ENCODE results near the gene PRMT5. TPM values are rescaled to one million over a fixed set of nuclear protein-coding genes. Genes with fewer than 3 reads are reported as not detected.

PRMT5 gene
- total RNA-seq, 3 donors from 2014 or later (not counting 1 experiment from before 2014, with no cell fraction given) = 16.3 to 22.4 (median 18.5) TPM

DNA sequence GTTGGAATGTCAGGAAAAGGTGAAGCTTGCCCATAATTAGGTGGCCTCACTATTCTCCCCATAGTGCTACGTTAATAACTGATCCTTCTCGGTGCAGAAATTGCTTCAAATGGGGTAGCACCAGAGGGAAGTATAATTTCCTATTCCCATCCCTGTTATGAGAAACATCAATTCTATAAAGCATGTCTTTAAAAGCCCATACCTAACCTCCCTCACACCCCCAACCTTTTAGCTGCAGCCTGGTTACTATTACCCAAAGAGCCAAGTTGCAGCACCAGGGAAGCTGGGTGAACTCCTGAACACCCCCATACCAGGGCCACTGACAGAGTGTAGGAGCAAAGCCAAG is 25.5 kb downstream of the PRMT5 start:
- no peak overlapping the region for H3K27ac ChIP-seq (ENCODE audit: low read length)
- no peaks in the 10 kb centered on the region for H3K27me3 Mint-ChIP-seq (ENCODE audit: low read depth in 2 of 2)
- ATAC-seq (no peak), DNase-seq (no peak)
- no peaks in the 10 kb centered on the region for H3K9me3 Mint-ChIP-seq
- no peaks in the 10 kb centered on the region for H3K4me1 ChIP-seq (ENCODE audit: control insufficient read depth, insufficient read depth, low read length)
- peaks cover 71% of the 10 kb centered on the region for H3K36me3 ChIP-seq (ENCODE audit: control insufficient read depth, insufficient read depth, low read length)
- no peak overlapping the region for H3K4me3 ChIP-seq (ENCODE audit: low read length)
- no peak overlapping the region for H3K4me3 Mint-ChIP-seq
- TF ChIP-seq, protein P1, sequence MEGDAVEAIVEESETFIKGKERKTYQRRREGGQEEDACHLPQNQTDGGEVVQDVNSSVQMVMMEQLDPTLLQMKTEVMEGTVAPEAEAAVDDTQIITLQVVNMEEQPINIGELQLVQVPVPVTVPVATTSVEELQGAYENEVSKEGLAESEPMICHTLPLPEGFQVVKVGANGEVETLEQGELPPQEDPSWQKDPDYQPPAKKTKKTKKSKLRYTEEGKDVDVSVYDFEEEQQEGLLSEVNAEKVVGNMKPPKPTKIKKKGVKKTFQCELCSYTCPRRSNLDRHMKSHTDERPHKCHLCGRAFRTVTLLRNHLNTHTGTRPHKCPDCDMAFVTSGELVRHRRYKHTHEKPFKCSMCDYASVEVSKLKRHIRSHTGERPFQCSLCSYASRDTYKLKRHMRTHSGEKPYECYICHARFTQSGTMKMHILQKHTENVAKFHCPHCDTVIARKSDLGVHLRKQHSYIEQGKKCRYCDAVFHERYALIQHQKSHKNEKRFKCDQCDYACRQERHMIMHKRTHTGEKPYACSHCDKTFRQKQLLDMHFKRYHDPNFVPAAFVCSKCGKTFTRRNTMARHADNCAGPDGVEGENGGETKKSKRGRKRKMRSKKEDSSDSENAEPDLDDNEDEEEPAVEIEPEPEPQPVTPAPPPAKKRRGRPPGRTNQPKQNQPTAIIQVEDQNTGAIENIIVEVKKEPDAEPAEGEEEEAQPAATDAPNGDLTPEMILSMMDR (IDR thresholded peaks at IDR 0.05) = no peak
- no peaks in the 10 kb centered on the region for H3K9me3 ChIP-seq (ENCODE audit: control insufficient read depth, insufficient read depth, low read length)
- WGBS (ENCODE audit: insufficient coverage) = 93% methylated on average over 2 of the region's 2 CpGs
- no peak overlapping the region for H3K27ac Mint-ChIP-seq
- H3K4me1 Mint-ChIP-seq = peaks cover 4 to 10% of the 10 kb centered on the region in 2 donors
- intact Hi-C loops (cut with micrococcal nuclease) = no loop called here
- H3K36me3 Mint-ChIP-seq = peaks cover 41% of the 10 kb centered on the region
- no peaks in the 10 kb centered on the region for H3K27me3 ChIP-seq (ENCODE audit: control insufficient read depth, insufficient read depth, low read length)

DNA sequence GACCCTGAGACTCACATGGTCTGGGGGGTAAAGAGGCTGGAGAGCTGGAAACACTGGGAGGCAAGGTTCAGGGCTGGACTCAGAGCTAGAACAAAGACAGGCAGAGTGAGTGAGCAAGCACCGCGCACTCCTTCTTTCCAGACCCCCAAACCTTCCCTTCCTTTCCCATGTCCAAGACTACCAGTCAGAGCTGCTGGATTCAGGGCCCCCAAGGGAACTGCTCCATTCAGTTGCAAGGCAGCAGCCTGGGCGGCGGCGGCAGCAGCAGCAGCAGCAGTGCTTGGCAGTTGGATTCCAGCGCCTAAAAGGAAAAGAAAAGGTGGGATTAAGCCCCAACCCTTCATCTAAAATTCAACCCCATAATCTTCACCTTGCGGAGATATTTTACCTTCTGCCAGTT is 27.4 kb downstream of the PRMT5 start:
- ATAC-seq = no peak
- Mint-ChIP-seq H3K36me3 (peaks cover 41% of the 10 kb centered on the region), H3K4me3 (no peak overlapping the region), H3K4me1 (peaks cover 4 to 15% of the 10 kb centered on the region in 2 donors), H3K27me3 (ENCODE audit: low read depth in 2 of 2) (no peaks in the 10 kb centered on the region), H3K27ac (no peak overlapping the region), H3K9me3 (no peaks in the 10 kb centered on the region)
- H3K27ac ChIP-seq (ENCODE audit: low read length) = no peak overlapping the region
- H3K36me3 ChIP-seq (ENCODE audit: control insufficient read depth, insufficient read depth, low read length) = peaks cover 60% of the 10 kb centered on the region
- H3K4me3 ChIP-seq (ENCODE audit: low read length) = no peak overlapping the region
- TF ChIP-seq, protein P1 (IDR thresholded peaks at IDR 0.05) = no peak
- intact Hi-C loops (cut with micrococcal nuclease) = loop anchor here (2.0 kb wide), 1 partner anchor 79 kb away; no protein-coding TSS in a partner anchor
- no peaks in the 10 kb centered on the region for H3K27me3 ChIP-seq (ENCODE audit: control insufficient read depth, insufficient read depth, low read length)
- no peaks in the 10 kb centered on the region for H3K4me1 ChIP-seq (ENCODE audit: control insufficient read depth, insufficient read depth, low read length)
- H3K9me3 ChIP-seq (ENCODE audit: control insufficient read depth, insufficient read depth, low read length) = no peaks in the 10 kb centered on the region
- no peak for DNase-seq
- WGBS (ENCODE audit: insufficient coverage) = 96% methylated on average over 7 of the region's 7 CpGs

- no peaks in the 10 kb centered on the region for H3K27me3 Mint-ChIP-seq (ENCODE audit: low read depth in 2 of 2)
- H3K27ac Mint-ChIP-seq = peak overlapping the region in 1 of 2 donors; percentile 6
- 80% methylated on average over 2 of the region's 3 CpGs for WGBS (ENCODE audit: insufficient coverage)
- peaks cover 26% of the 10 kb centered on the region for H3K36me3 Mint-ChIP-seq
- intact Hi-C loops (cut with micrococcal nuclease) = loop anchor here (1.0 to 2.0 kb wide), 3 partner anchors 28 to 330 kb away; no protein-coding TSS in a partner anchor
- no peaks in the 10 kb centered on the region for H3K9me3 ChIP-seq (ENCODE audit: control insufficient read depth, insufficient read depth, low read length)
- peaks cover 46% of the 10 kb centered on the region for H3K36me3 ChIP-seq (ENCODE audit: control insufficient read depth, insufficient read depth, low read length)
- H3K27ac ChIP-seq (ENCODE audit: low read length) = no peak overlapping the region
- TF ChIP-seq, protein P1 (IDR thresholded peaks at IDR 0.05) = peak; percentile 65
- H3K4me3 ChIP-seq (ENCODE audit: low read length) = no peak overlapping the region
- peaks cover 0 to 15% of the 10 kb centered on the region in 2 donors for H3K4me1 Mint-ChIP-seq
- no peaks in the 10 kb centered on the region for H3K27me3 ChIP-seq (ENCODE audit: control insufficient read depth, insufficient read depth, low read length)
- no peak overlapping the region for H3K4me3 Mint-ChIP-seq
- H3K9me3 Mint-ChIP-seq = no peaks in the 10 kb centered on the region
- DNase-seq = peak in 1 of 2 donors; percentile 86
- no peaks in the 10 kb centered on the region for H3K4me1 ChIP-seq (ENCODE audit: control insufficient read depth, insufficient read depth, low read length)
- ATAC-seq = peak; percentile 67 to 90 (median 82)
Measured at GRCh38 chr14:22900081-22900799, 28.9 kb downstream of the PRMT5 start.
